ENCODE measurements around the gene HTR4.

DNA sequence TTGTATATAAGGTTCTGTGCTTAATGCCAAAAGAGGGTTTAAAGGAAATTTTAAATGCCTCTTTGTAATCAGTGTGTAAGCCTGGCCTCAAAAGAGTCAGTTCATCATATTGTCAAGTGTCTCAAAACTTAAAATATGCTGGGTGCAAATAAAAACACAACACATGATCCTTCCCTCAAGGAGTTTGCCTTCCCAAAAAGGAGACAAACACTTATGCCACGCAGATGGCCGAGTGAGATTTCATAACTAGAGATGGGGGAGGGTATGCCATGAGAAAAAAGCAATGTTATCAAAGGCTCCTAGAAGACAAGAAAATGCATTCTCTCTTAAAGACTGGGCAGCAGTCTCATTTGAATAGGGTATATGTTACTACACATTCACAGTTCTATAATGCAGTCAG lies 215.4 kb downstream of the HTR4 start:
- TF ChIP-seq, protein P1, sequence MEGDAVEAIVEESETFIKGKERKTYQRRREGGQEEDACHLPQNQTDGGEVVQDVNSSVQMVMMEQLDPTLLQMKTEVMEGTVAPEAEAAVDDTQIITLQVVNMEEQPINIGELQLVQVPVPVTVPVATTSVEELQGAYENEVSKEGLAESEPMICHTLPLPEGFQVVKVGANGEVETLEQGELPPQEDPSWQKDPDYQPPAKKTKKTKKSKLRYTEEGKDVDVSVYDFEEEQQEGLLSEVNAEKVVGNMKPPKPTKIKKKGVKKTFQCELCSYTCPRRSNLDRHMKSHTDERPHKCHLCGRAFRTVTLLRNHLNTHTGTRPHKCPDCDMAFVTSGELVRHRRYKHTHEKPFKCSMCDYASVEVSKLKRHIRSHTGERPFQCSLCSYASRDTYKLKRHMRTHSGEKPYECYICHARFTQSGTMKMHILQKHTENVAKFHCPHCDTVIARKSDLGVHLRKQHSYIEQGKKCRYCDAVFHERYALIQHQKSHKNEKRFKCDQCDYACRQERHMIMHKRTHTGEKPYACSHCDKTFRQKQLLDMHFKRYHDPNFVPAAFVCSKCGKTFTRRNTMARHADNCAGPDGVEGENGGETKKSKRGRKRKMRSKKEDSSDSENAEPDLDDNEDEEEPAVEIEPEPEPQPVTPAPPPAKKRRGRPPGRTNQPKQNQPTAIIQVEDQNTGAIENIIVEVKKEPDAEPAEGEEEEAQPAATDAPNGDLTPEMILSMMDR (optimal IDR thresholded peaks at IDR 0.05 in 1 of 3, IDR thresholded peaks at IDR 0.05 in 1 of 3, conservative IDR thresholded peaks at IDR 0.05 in 1 of 3; ENCODE audit: extremely low read depth in 1 of 3, insufficient read depth in 2 of 3, low read length in 3 of 3) = no peak
- no peak for TF ChIP-seq EZH2 (IDR thresholded peaks at IDR 0.05; ENCODE audit: low read length)

All from keratinocyte (primary cell).